B cell (primary cell): Measurements from ENCODE around the gene GPR135. TPM values are rescaled to one million over a fixed set of nuclear protein-coding genes. Genes with fewer than 3 reads are reported as not detected.

Source experiments
- ATAC-seq: fragments of 200-7000 bp; cut with Tn5 transposase; one replicate; pipeline ENCODE4 v1.10.0; 2021; ENCODE audit warnings: low read depth, mild to moderate bottlenecking, moderate number of reproducible peaks, moderate library complexity
- CTCF ChIA-PET: fragments of 350-600 bp; sonication (Branson Sonifier 250); formaldehyde crosslinking; loops from one replicate; lab custom pipeline; 2021; ENCODE audit warnings: antibody characterized with exemption, inconsistent platforms; lab: Charles Lee
- POLR2A ChIA-PET: fragments of 350-600 bp; sonication (Branson Sonifier 250); formaldehyde crosslinking; loops from one replicate; lab custom pipeline; 2021; ENCODE audit warnings: antibody characterized with exemption; lab: Charles Lee
- DNase-seq: peaks from one replicate; pipeline ENCODE4 v3.0.0; 2013
- H2AFZ ChIP-seq: 2 replicates; pipeline ENCODE4 v1.6.1; 2012; ENCODE audit warnings: mild to moderate bottlenecking, low read depth, low read length; ENCODE audit not compliant: insufficient read depth, poor library complexity, severe bottlenecking
- H3K27ac ChIP-seq, 2 donors: 1 replicate in 1 of 2; 2 replicates in 1 of 2; pipeline ENCODE4 v1.5.1; 2012 to 2013; ENCODE audit warnings: low read length in 2 of 2, mild to moderate bottlenecking in 2 of 2, moderate library complexity in 1 of 2
- H3K27me3 ChIP-seq, 4 experiments: fragments of 200-600 bp in 1 of 4; sonication (generic) in 1 of 4; replicated peaks in 1 of 4; 1 replicate in 2 of 4; 2 replicates in 2 of 4; pipeline versions ENCODE4 v1.6.1 to v1.7.0; 2013 to 2016; ENCODE audit warnings: low read length in 3 of 4, mild to moderate bottlenecking in 2 of 4, mixed read lengths in 1 of 4, moderate library complexity in 1 of 4; ENCODE audit not compliant: insufficient read depth in 4 of 4, control insufficient read depth in 3 of 4; ENCODE audit errors: control extremely low read depth in 1 of 4
- H3K36me3 ChIP-seq, 2 experiments: replicated peaks in 1 of 2; 1 replicate in 1 of 2; 2 replicates in 1 of 2; pipeline versions ENCODE4 v1.6.1 to v1.7.1; 2013; ENCODE audit warnings: low read length in 1 of 2; ENCODE audit not compliant: insufficient read depth in 2 of 2, control insufficient read depth in 1 of 2; ENCODE audit errors: control extremely low read depth in 1 of 2, extremely low read depth in 1 of 2
- H3K4me1 ChIP-seq, 2 donors: fragments of 200-600 bp in 1 of 2; sonication (generic) in 1 of 2; 1 replicate in 1 of 2; 2 replicates in 1 of 2; pipeline versions ENCODE4 v1.5.1 to v1.6.1; 2013 to 2017; ENCODE audit warnings: low read length in 2 of 2; ENCODE audit not compliant: control insufficient read depth in 2 of 2, insufficient read depth in 2 of 2
- H3K4me2 ChIP-seq: replicated peaks from 2 replicates; pipeline ENCODE3; 2012; ENCODE audit warnings: mild to moderate bottlenecking, low read depth, low read length; ENCODE audit not compliant: poor library complexity, severe bottlenecking
- H3K4me3 ChIP-seq, 5 experiments: fragments of 200-600 bp in 1 of 5; sonication (generic) in 1 of 5; 1 replicate in 3 of 5; 2 replicates in 2 of 5; pipeline versions ENCODE4 v1.5.1 to v1.7.0; 2011 to 2016; ENCODE audit warnings: low read length in 4 of 5, mild to moderate bottlenecking in 4 of 5, low read depth in 2 of 5, control low read depth in 1 of 5, moderate library complexity in 1 of 5; ENCODE audit not compliant: insufficient read depth in 1 of 5; ENCODE audit errors: control extremely low read depth in 1 of 5, extremely low read depth in 1 of 5
- H3K79me2 ChIP-seq: fragments of 200-600 bp; sonication (generic); one replicate; pipeline ENCODE4 v1.6.0; 2016; ENCODE audit warnings: low read length; ENCODE audit not compliant: control insufficient read depth, insufficient read depth
- H3K9ac ChIP-seq: fragments of 200-600 bp; sonication (generic); 2 replicates; pipeline ENCODE4 v1.6.1; 2017; ENCODE audit warnings: mild to moderate bottlenecking, low read length, moderate library complexity
- H3K9me3 ChIP-seq, 3 donors: one replicate each; pipeline versions ENCODE4 v1.6.1 to v1.7.1; 2013; ENCODE audit warnings: low read length in 2 of 3; ENCODE audit not compliant: control insufficient read depth in 2 of 3, insufficient read depth in 1 of 3; ENCODE audit errors: control extremely low read depth in 1 of 3
- H4K20me1 ChIP-seq: 2 replicates; pipeline ENCODE4 v1.6.0; 2012; ENCODE audit warnings: mild to moderate bottlenecking, low read length; ENCODE audit not compliant: insufficient read depth, control insufficient read depth, poor library complexity, severe bottlenecking
- H3K27ac Mint-ChIP-seq: one replicate; pipeline ENCODE4 v1.8.0; 2021; ENCODE audit warnings: mixed read lengths
- H3K27me3 Mint-ChIP-seq: one replicate; pipeline ENCODE4 v1.8.0; 2021; ENCODE audit warnings: mixed read lengths
- H3K4me1 Mint-ChIP-seq: one replicate; pipeline ENCODE4 v1.8.0; 2021; ENCODE audit warnings: mixed read lengths
- H3K4me3 Mint-ChIP-seq: one replicate; pipeline ENCODE4 v1.8.0; 2021; ENCODE audit warnings: mixed read lengths
- H3K9me3 Mint-ChIP-seq: one replicate; pipeline ENCODE4 v1.8.0; 2022; ENCODE audit warnings: mixed read lengths; ENCODE audit not compliant: insufficient read depth
- EZH2 ChIP-seq: IDR thresholded peaks from 2 replicates; pipeline ENCODE4 v1.6.1; 2012; ENCODE audit warnings: borderline replicate concordance, low read depth, mild to moderate bottlenecking, moderate library complexity, low read length; ENCODE audit not compliant: insufficient read depth, poor library complexity, severe bottlenecking
- whole genome bisulfite sequencing: methylation state at CpG from one replicate; pipeline ENCODE4 v1.1.5; 2013; ENCODE audit warnings: missing lambda C conversion rate; ENCODE audit not compliant: insufficient coverage; 5-methylcytosine and 5-hydroxymethylcytosine counted together
- intact Hi-C: fragments of 100-400 bp; cut with micrococcal nuclease; formaldehyde crosslinking; loops from one replicate; pipeline ENCODE4 v1.10.0; 2022
- polyA plus RNA-seq: library from polyadenylated mRNA; depleted of rRNA; stranded (reverse); fragments of >200 nt; gene quantifications from 2 replicates; pipeline ENCODE4 v1.2.3, GENCODE V29; 2012
- total RNA-seq, 2 donors: library from RNA; stranded (reverse); fragments of 120-200 nt in 1 of 2; gene quantifications; 1 replicate in 1 of 2; 2 replicates in 1 of 2; pipeline versions ENCODE4 v1.2.3 to v1.2.4, GENCODE V29; 2013 to 2022
- TF ChIP-seq, protein P1 (sequence below): fragments of 200-600 bp; IDR thresholded peaks from one replicate; pipeline ENCODE4 v1.8.0; 2022; ENCODE audit warnings: antibody characterized with exemption, mild to moderate bottlenecking

Gene GPR135
- total and polyA plus RNA-seq, 2 donors (not counting 1 experiment from before 2014, with no cell fraction given), result 1.2 to 4.7 TPM

DNA sequence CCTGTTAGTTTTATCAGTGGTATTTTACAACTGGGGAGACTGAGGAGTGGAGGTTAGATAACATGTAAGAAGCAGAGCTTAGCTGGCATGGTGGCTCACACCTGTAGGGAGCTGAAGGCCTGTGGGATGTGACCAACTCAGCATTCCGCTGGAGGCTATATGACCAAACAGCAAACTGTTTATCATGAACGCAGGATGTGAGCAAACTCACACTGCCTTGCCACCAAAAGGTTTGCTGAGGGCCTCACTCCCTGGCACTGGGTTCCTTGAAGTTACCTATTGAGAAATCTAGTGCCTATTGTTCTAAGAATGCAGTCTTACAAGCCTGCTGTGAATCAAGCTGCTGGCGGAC is 42.5 kb upstream of the GPR135 start:
- POLR2A ChIA-PET, result no interaction called here
- intact Hi-C loops, result loop anchor here (5.0 kb wide), 1 partner anchor 675 kb away; no protein-coding TSS in a partner anchor
- H3K4me1 Mint-ChIP-seq, result no peaks in the 10 kb centered on the region

DNA sequence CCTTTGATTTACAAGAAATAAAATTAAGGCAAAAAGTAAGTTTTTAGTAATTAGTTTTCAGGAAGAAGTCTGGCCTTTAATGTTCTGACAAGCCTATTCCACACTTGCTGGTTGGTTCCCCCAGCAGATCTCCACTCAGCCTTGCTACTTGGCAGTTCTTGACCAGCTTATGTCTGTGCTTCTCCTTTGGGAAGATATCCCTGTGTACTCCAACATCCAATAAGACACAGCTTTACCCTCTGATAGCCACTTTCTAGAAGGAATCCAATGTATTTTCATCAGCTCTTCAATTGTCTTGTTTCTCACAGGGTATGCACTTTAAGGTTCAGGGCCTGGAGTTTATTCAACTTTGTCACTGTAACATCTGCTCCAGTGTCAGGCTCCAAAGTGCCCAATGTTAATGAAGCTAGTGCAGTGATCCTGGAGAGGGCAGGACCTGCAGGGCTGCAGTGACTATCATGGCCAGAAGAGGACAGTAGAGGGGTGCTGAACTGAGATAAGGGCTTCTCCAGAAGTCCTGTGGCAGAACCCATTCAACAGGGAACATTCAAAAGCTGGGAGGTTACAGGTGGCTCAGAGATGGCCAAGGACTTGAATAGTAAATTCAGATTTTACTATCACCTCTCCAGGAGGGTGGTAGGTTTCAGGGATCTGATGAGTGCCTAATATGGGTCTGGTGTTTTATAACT is 42.0 kb upstream of the GPR135 start:
- DNase-seq (peak; percentile 48), ATAC-seq (peak; percentile 61)
- Mint-ChIP-seq H3K27ac (no peak overlapping the region), H3K4me1 (no peaks in the 10 kb centered on the region), H3K4me3 (no peak overlapping the region), H3K9me3 (no peaks in the 10 kb centered on the region), H3K27me3 (no peaks in the 10 kb centered on the region)
- Histone ChIP-seq H3K27me3 (peaks cover 0 to 2% (median 0%) of the 10 kb centered on the region in 4 experiments), H2AFZ (no peak overlapping the region), H3K4me3 (no peak overlapping the region), H3K79me2 (no peaks in the 10 kb centered on the region), H3K36me3 (peaks cover 0 to 7% of the 10 kb centered on the region in 2 experiments), H3K27ac (no peak overlapping the region), H3K4me2 (no peak overlapping the region), H3K4me1 (no peaks in the 10 kb centered on the region), H4K20me1 (no peaks in the 10 kb centered on the region), H3K9me3 (no peaks in the 10 kb centered on the region), H3K9ac (no peak overlapping the region)
- ChIA-PET POLR2A (no interaction called here), CTCF (interaction anchor here (0.8 to 2.2 kb wide), 6 partner anchors 17 to 680 kb away, joined by 3 to 14 read pairs (median 4); partner anchors contain the start of genes CCDC175, JKAMP and L3HYPDH)
- TF ChIP-seq EZH2, result no peak
- TF ChIP-seq, protein P1, sequence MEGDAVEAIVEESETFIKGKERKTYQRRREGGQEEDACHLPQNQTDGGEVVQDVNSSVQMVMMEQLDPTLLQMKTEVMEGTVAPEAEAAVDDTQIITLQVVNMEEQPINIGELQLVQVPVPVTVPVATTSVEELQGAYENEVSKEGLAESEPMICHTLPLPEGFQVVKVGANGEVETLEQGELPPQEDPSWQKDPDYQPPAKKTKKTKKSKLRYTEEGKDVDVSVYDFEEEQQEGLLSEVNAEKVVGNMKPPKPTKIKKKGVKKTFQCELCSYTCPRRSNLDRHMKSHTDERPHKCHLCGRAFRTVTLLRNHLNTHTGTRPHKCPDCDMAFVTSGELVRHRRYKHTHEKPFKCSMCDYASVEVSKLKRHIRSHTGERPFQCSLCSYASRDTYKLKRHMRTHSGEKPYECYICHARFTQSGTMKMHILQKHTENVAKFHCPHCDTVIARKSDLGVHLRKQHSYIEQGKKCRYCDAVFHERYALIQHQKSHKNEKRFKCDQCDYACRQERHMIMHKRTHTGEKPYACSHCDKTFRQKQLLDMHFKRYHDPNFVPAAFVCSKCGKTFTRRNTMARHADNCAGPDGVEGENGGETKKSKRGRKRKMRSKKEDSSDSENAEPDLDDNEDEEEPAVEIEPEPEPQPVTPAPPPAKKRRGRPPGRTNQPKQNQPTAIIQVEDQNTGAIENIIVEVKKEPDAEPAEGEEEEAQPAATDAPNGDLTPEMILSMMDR, result peak; percentile 74
- intact Hi-C loops, result loop anchor here (5.0 kb wide), 1 partner anchor 675 kb away; no protein-coding TSS in a partner anchor

More for the DNA sequence above, 42.5 kb upstream of the GPR135 start:
- H3K9me3 Mint-ChIP-seq, result no peaks in the 10 kb centered on the region
- H3K79me2 ChIP-seq, result no peaks in the 10 kb centered on the region
- 96% methylated on average over 2 of the region's 3 CpGs for WGBS
- no peaks in the 10 kb centered on the region for H3K27me3 Mint-ChIP-seq
- CTCF ChIA-PET, result interaction anchor here (0.8 to 2.2 kb wide), 5 partner anchors 18 to 679 kb away, joined by 3 to 14 read pairs (median 4); partner anchors contain the start of genes CCDC175, JKAMP and L3HYPDH
- H3K4me3 ChIP-seq, result no peak overlapping the region
- no peaks in the 10 kb centered on the region for H4K20me1 ChIP-seq
- TF ChIP-seq EZH2, result no peak
- TF ChIP-seq, protein P1, result no peak
- no peak overlapping the region for H3K4me2 ChIP-seq
- H3K4me1 ChIP-seq, result no peaks in the 10 kb centered on the region
- ATAC-seq (no peak), DNase-seq (no peak)
- no peak overlapping the region for H3K27ac Mint-ChIP-seq
- H3K27ac ChIP-seq, result no peak overlapping the region
- H3K9ac ChIP-seq, result no peak overlapping the region
- no peak overlapping the region for H2AFZ ChIP-seq
- no peaks in the 10 kb centered on the region for H3K9me3 ChIP-seq
- H3K36me3 ChIP-seq, result peaks cover 0 to 7% of the 10 kb centered on the region in 2 experiments
- peaks cover 0 to 2% (median 0%) of the 10 kb centered on the region in 4 experiments for H3K27me3 ChIP-seq
- H3K4me3 Mint-ChIP-seq, result no peak overlapping the region
